SK-N-SH (cell line): ENCODE data around the gene PURA.

Source experiments
- CTCF ChIP-seq: fragments of 200-600 bp; sonication (generic); IDR thresholded peaks from 2 replicates; pipeline ENCODE4 v1.6.1; 2017; ENCODE audit warnings: antibody characterized with exemption, mild to moderate bottlenecking, moderate library complexity
- EP300 ChIP-seq, 2 experiments: IDR thresholded peaks; 2 replicates each; pipeline versions ENCODE4 v1.4.0 to v1.6.1; 2012; ENCODE audit warnings: borderline replicate concordance in 1 of 2, low read depth in 1 of 2, low read length in 1 of 2
- FOXJ3 ChIP-seq: sonication (generic); formaldehyde crosslinking; IDR thresholded peaks from 2 replicates; pipeline ENCODE4 v1.5.1; 2020; ENCODE audit warnings: mild to moderate bottlenecking, missing genetic modification reagents
- GABPA ChIP-seq: IDR thresholded peaks from 2 replicates; pipeline ENCODE4 v1.4.0; 2012; ENCODE audit warnings: low read depth, mild to moderate bottlenecking
- GATA2 ChIP-seq: sonication (generic); formaldehyde crosslinking; IDR thresholded peaks from 2 replicates; pipeline ENCODE4 v1.5.0; 2020; ENCODE audit warnings: mild to moderate bottlenecking, missing genetic modification reagents
- IRF3 ChIP-seq: fragments of 150-350 bp; IDR thresholded peaks from 2 replicates; pipeline ENCODE4 v1.6.1; 2016; ENCODE audit warnings: mild to moderate bottlenecking, low read depth, low read length
- JUND ChIP-seq: IDR thresholded peaks from 2 replicates; pipeline ENCODE4 v1.4.0; 2012
- NFIC ChIP-seq: IDR thresholded peaks from 2 replicates; pipeline ENCODE4 v1.4.0; 2012; ENCODE audit warnings: borderline replicate concordance
- POLR2AphosphoS5 ChIP-seq: IDR thresholded peaks from 2 replicates; pipeline ENCODE4 v1.6.1; 2012; ENCODE audit warnings: low read depth, low read length
- RXRA ChIP-seq: IDR thresholded peaks from 2 replicates; pipeline ENCODE4 v1.4.0; 2012; ENCODE audit warnings: low read depth, mild to moderate bottlenecking, borderline replicate concordance
- SIN3A ChIP-seq: IDR thresholded peaks from 2 replicates; pipeline ENCODE4 v1.6.1; 2012; ENCODE audit warnings: low read depth, mild to moderate bottlenecking, low read length, moderate library complexity, borderline replicate concordance

GRCh38 chr5:140106101-140106500, 7.8 kb upstream of the PURA start:
- no peak for TF ChIP-seq POLR2AphosphoS5
- TF ChIP-seq IRF3, result no peak
- TF ChIP-seq CTCF, result 0 out of 2 replicates have a peak, but pooled peaks have one; percentile 7
- TF ChIP-seq GABPA, result no peak
- no peak for TF ChIP-seq RXRA
- TF ChIP-seq GATA2 (CRISPR knock-in tag), result no peak
- no peak for TF ChIP-seq SIN3A
- TF ChIP-seq FOXJ3, result no peak
- TF ChIP-seq NFIC, result no peak
- no peak for TF ChIP-seq EP300 (IDR thresholded peaks at IDR 0.05; ENCODE audit: borderline replicate concordance in 1 of 2, low read depth in 1 of 2, low read length in 1 of 2)
- TF ChIP-seq JUND, result no peak
